Caki2 (cell line): Measurements from ENCODE around the gene KCNK3. TPM values are rescaled to one million over a fixed set of nuclear protein-coding genes. Genes with fewer than 3 reads are reported as not detected.

ENCODE experiments used
- DNase-seq: peaks from one replicate; pipeline ENCODE4 v3.0.0-alpha.2; 2015; ENCODE audit warnings: low read depth
- in situ Hi-C: cut with HindIII; loops from 2 replicates; pipeline ENCODE4 v1.10.0; 2016; ENCODE audit warnings: low sequenced_read_pairs, low pct_unique_long_range_greater_than_20kb, mixed read lengths
- total RNA-seq: library from RNA; depleted of rRNA; stranded (reverse); fragments of >200 nt; shearing (Covaris generic); gene quantifications from 2 replicates; pipeline ENCODE4 v1.2.3, GENCODE V29; 2014; ENCODE audit warnings: low replicate concordance

The KCNK3 gene
- total RNA-seq, 1 experiment from 2014 or later, result 55.4 TPM

- DNase-seq, result peak; percentile 87
- in situ Hi-C loops, result no loop called here
These were observed 28.9 kb downstream of the KCNK3 start for GRCh38 chr2:26721115-26722032.

GRCh38 chr2:26722328-26722727, 29.8 kb downstream of the KCNK3 start:
- in situ Hi-C loops, result no loop called here
- DNase-seq, result no peak

GRCh38 chr2:26722911-26723310, 30.4 kb downstream of the KCNK3 start:
- peak; percentile 33 for DNase-seq
- in situ Hi-C loops, result no loop called here

GRCh38 chr2:26723475-26723874, 31.0 kb downstream of the KCNK3 start:
- in situ Hi-C loops, result no loop called here
- DNase-seq, result no peak

GRCh38 chr2:26723991-26724750, 31.6 kb downstream of the KCNK3 start:
- peak; percentile 93 for DNase-seq
- in situ Hi-C loops, result no loop called here

- no peak for DNase-seq
- in situ Hi-C loops, result no loop called here
These were observed 32.4 kb downstream of the KCNK3 start for GRCh38 chr2:26724784-26725520.

- no peak for DNase-seq
- in situ Hi-C loops, result no loop called here
These were observed 32.9 kb downstream of the KCNK3 start for GRCh38 chr2:26725521-26725820.

- no peak for DNase-seq
- in situ Hi-C loops, result no loop called here
These were observed 33.7 kb downstream of the KCNK3 start for GRCh38 chr2:26726228-26726627.

GRCh38 chr2:26727641-26728561, 35.4 kb downstream of the KCNK3 start:
- no peak for DNase-seq
- in situ Hi-C loops, result no loop called here

- DNase-seq, result no peak
- in situ Hi-C loops, result no loop called here
These were observed 36.8 kb downstream of the KCNK3 start for GRCh38 chr2:26729311-26729710.

GRCh38 chr2:26730549-26731344, 38.2 kb downstream of the KCNK3 start:
- no peak for DNase-seq

GRCh38 chr2:26731714-26732113, 39.2 kb downstream of the KCNK3 start:
- DNase-seq, result no peak
- in situ Hi-C loops, result no loop called here

More at GRCh38 chr2:26730549-26731344, 38.2 kb downstream of the KCNK3 start:
- in situ Hi-C loops, result no loop called here

- in situ Hi-C loops, result no loop called here
- DNase-seq, result no peak
These were observed 39.9 kb downstream of the KCNK3 start for GRCh38 chr2:26732446-26732845.

- no peak for DNase-seq
- in situ Hi-C loops, result no loop called here
These were observed 40.9 kb downstream of the KCNK3 start for GRCh38 chr2:26733413-26733812.

GRCh38 chr2:26735097-26735496, 42.6 kb downstream of the KCNK3 start:
- no peak for DNase-seq
- in situ Hi-C loops, result no loop called here

GRCh38 chr2:26735883-26736588, 43.5 kb downstream of the KCNK3 start:
- no peak for DNase-seq
- in situ Hi-C loops, result no loop called here

- in situ Hi-C loops, result no loop called here
- DNase-seq, result no peak
These were observed 44.7 kb downstream of the KCNK3 start for GRCh38 chr2:26737221-26737620.
